Neural progenitor cell (in vitro differentiated cells): Measurements from ENCODE around the gene BICD2. TPM values are rescaled to one million over a fixed set of nuclear protein-coding genes. Genes with fewer than 3 reads are reported as not detected.

Experiments
- DNase-seq: peaks from one replicate; pipeline ENCODE4 v3.0.0-alpha.2; 2016; ENCODE audit warnings: low spot score
- H2AFZ ChIP-seq: fragments of 200-600 bp; sonication (generic); replicated peaks from 2 replicates; pipeline ENCODE4 v1.6.1; 2016; ENCODE audit warnings: antibody characterized with exemption
- H3F3A ChIP-seq: fragments of 200-600 bp; sonication (generic); 2 replicates; pipeline ENCODE4 v1.6.1; 2016; ENCODE audit warnings: antibody characterized with exemption, low read depth
- H3K27ac ChIP-seq: fragments of 200-600 bp; sonication (generic); 2 replicates; pipeline ENCODE4 v1.5.1; 2016; ENCODE audit warnings: mild to moderate bottlenecking
- H3K27me3 ChIP-seq: fragments of 200-600 bp; sonication (generic); 2 replicates; pipeline ENCODE4 v1.6.1; 2016; ENCODE audit warnings: mild to moderate bottlenecking, moderate library complexity
- H3K36me3 ChIP-seq: fragments of 200-600 bp; sonication (generic); 2 replicates; pipeline ENCODE4 v1.5.1; 2016
- H3K4me1 ChIP-seq: fragments of 200-600 bp; sonication (generic); 2 replicates; pipeline ENCODE4 v1.6.1; 2016; ENCODE audit warnings: mixed run types
- H3K4me2 ChIP-seq: fragments of 200-600 bp; sonication (generic); 2 replicates; pipeline ENCODE4 v1.6.1; 2016
- H3K4me3 ChIP-seq: fragments of 200-600 bp; sonication (generic); 2 replicates; pipeline ENCODE4 v1.5.1; 2016
- H3K79me2 ChIP-seq: fragments of 200-600 bp; sonication (generic); 2 replicates; pipeline ENCODE4 v1.6.1; 2016; ENCODE audit warnings: low read depth
- H3K9ac ChIP-seq: fragments of 200-600 bp; sonication (generic); 2 replicates; pipeline ENCODE4 v1.6.1; 2016
- H3K9me3 ChIP-seq: fragments of 200-600 bp; sonication (generic); 2 replicates; pipeline ENCODE4 v1.5.1; 2016; ENCODE audit warnings: low read depth
- H4K20me1 ChIP-seq: fragments of 200-600 bp; sonication (generic); 2 replicates; pipeline ENCODE4 v1.6.1; 2016; ENCODE audit warnings: low read depth
- H3K27ac Mint-ChIP-seq: 3 replicates; pipeline ENCODE4 v1.8.0; 2021; ENCODE audit warnings: mixed read lengths
- H3K27me3 Mint-ChIP-seq: 2 replicates; pipeline ENCODE4 v1.8.0; 2022; ENCODE audit warnings: low read depth, mild to moderate bottlenecking, inconsistent platforms, moderate library complexity, mixed read lengths; ENCODE audit not compliant: insufficient read depth
- H3K36me3 Mint-ChIP-seq: 3 replicates; pipeline ENCODE4 v1.8.0; 2021; ENCODE audit warnings: mixed read lengths
- H3K4me1 Mint-ChIP-seq: 3 replicates; pipeline ENCODE4 v1.8.0; 2021; ENCODE audit warnings: mixed read lengths
- H3K4me3 Mint-ChIP-seq: 3 replicates; pipeline ENCODE4 v1.8.0; 2021; ENCODE audit warnings: mild to moderate bottlenecking, moderate library complexity, mixed read lengths
- H3K9me3 Mint-ChIP-seq: 3 replicates; pipeline ENCODE4 v1.8.0; 2020; ENCODE audit warnings: mixed read lengths
- CTCF ChIP-seq: fragments of 200-600 bp; sonication (generic); IDR thresholded peaks from 2 replicates; pipeline ENCODE4 v1.5.1; 2017; ENCODE audit warnings: antibody characterized with exemption, mild to moderate bottlenecking
- EZH2 ChIP-seq: fragments of 200-600 bp; sonication (generic); IDR thresholded peaks from 2 replicates; pipeline ENCODE4 v1.6.1; 2017; ENCODE audit warnings: antibody characterized with exemption, mild to moderate bottlenecking, moderate library complexity
- EZH2phosphoT487 ChIP-seq: fragments of 200-600 bp; sonication (generic); IDR thresholded peaks from 2 replicates; pipeline ENCODE4 v1.6.1; 2017; ENCODE audit warnings: antibody characterized with exemption
- total RNA-seq: library from RNA; depleted of rRNA; stranded (reverse); fragments of >200 nt; gene quantifications from 2 replicates; pipeline ENCODE4 v1.2.3, GENCODE V29; 2015; ENCODE audit warnings: low replicate concordance

BICD2 gene
- total RNA-seq, 1 donor from 2014 or later = 15.1 TPM

DNA sequence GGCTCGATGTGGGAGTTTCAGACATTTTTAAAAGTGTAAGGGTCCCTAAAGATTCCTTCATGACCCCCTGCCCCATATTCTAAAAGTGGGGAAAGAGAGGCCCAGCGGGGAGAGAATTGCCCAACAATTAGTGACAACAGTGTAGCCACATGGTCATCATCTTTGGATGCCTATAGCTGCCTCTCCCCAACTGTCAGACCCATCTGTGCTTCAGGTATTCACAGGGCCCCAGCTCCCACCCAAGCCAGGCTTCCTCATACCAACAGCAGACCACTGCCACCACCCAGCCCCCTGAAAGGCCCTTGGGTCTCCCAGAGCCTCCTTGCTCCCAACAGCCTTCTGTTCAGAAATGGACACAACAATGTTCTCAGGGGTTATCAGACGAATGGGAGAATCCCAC is 4.1 kb downstream of the BICD2 start:
- Histone ChIP-seq H3K4me1 (peaks cover 18% of the 10 kb centered on the region), H4K20me1 (peaks cover 45% of the 10 kb centered on the region), H2AFZ (no peak overlapping the region), H3K36me3 (no peaks in the 10 kb centered on the region), H3K9me3 (no peaks in the 10 kb centered on the region), H3K4me2 (no peak overlapping the region), H3K27ac (no peak overlapping the region), H3K79me2 (peaks cover 90% of the 10 kb centered on the region), H3K9ac (no peak overlapping the region), H3K27me3 (no peaks in the 10 kb centered on the region), H3K4me3 (no peak overlapping the region), H3F3A (peaks cover 9% of the 10 kb centered on the region)
- peaks cover under 1% of the 10 kb centered on the region for H3K36me3 Mint-ChIP-seq
- no peak overlapping the region for H3K4me3 Mint-ChIP-seq
- H3K27ac Mint-ChIP-seq = peak overlapping the region; percentile 50
- no peak for TF ChIP-seq EZH2phosphoT487
- H3K27me3 Mint-ChIP-seq = no peaks in the 10 kb centered on the region
- peaks cover 25% of the 10 kb centered on the region for H3K4me1 Mint-ChIP-seq
- H3K9me3 Mint-ChIP-seq = peaks cover 1% of the 10 kb centered on the region
- DNase-seq = no peak

DNA sequence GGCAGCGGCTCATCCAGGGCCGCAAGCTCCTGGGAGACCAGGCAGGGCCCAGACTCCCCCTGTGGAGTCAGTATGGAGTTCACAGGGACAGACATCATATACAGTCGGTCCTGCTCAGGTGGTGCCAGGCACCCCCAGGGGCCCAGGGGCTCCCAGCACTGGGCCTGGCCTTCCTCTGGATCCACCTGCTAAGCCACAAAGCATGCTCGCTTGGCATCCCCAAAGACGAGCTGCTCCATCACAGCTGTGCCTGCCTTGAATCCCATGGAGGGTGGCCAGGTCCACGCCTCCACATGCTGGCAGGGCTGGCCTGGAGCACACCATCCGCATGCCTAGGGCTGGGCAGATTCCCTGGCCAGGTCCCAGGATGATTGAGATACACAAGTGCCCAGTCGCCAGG is 4.6 kb downstream of the BICD2 start:
- H3K36me3 ChIP-seq = no peaks in the 10 kb centered on the region
- peaks cover 3% of the 10 kb centered on the region for H3K9me3 Mint-ChIP-seq
- TF ChIP-seq CTCF (no peak), EZH2 (no peak), EZH2phosphoT487 (no peak)
- H3K27me3 ChIP-seq = no peaks in the 10 kb centered on the region
- peaks cover 4% of the 10 kb centered on the region for H3F3A ChIP-seq
- no peak overlapping the region for H3K9ac ChIP-seq
- peaks cover 93% of the 10 kb centered on the region for H3K79me2 ChIP-seq
- peaks cover 3% of the 10 kb centered on the region for H3K36me3 Mint-ChIP-seq
- DNase-seq = no peak
- no peaks in the 10 kb centered on the region for H3K9me3 ChIP-seq
- H3K27me3 Mint-ChIP-seq = no peaks in the 10 kb centered on the region
- H3K4me3 Mint-ChIP-seq = no peak overlapping the region
- no peak overlapping the region for H3K4me2 ChIP-seq
- peaks cover 25% of the 10 kb centered on the region for H3K4me1 Mint-ChIP-seq
- no peak overlapping the region for H2AFZ ChIP-seq
- H3K4me1 ChIP-seq = peaks cover 18% of the 10 kb centered on the region
- peaks cover 45% of the 10 kb centered on the region for H4K20me1 ChIP-seq
- H3K27ac ChIP-seq = no peak overlapping the region
- H3K27ac Mint-ChIP-seq = no peak overlapping the region
- H3K4me3 ChIP-seq = no peak overlapping the region

- H4K20me1 ChIP-seq = peaks cover 44% of the 10 kb centered on the region
- H3K27me3 ChIP-seq = no peaks in the 10 kb centered on the region
- no peak overlapping the region for H3K27ac ChIP-seq
- no peaks in the 10 kb centered on the region for H3K27me3 Mint-ChIP-seq
- peaks cover 18% of the 10 kb centered on the region for H3K4me1 ChIP-seq
- no peak for TF ChIP-seq EZH2
- H3K36me3 Mint-ChIP-seq = peaks cover 3% of the 10 kb centered on the region
- no peak overlapping the region for H3K9ac ChIP-seq
- peaks cover 3% of the 10 kb centered on the region for H3F3A ChIP-seq
- no peak overlapping the region for H3K4me3 Mint-ChIP-seq
- H3K36me3 ChIP-seq = no peaks in the 10 kb centered on the region
- no peak overlapping the region for H3K27ac Mint-ChIP-seq
- no peaks in the 10 kb centered on the region for H3K9me3 ChIP-seq
- no peak overlapping the region for H3K4me3 ChIP-seq
- H3K9me3 Mint-ChIP-seq = peaks cover 3% of the 10 kb centered on the region
- peaks cover 99% of the 10 kb centered on the region for H3K79me2 ChIP-seq
- no peak for DNase-seq
- no peak overlapping the region for H3K4me2 ChIP-seq
- peaks cover 25% of the 10 kb centered on the region for H3K4me1 Mint-ChIP-seq
- no peak overlapping the region for H2AFZ ChIP-seq
Observed at GRCh38 chr9:92759446-92759845, 5.2 kb downstream of the BICD2 start.

DNA sequence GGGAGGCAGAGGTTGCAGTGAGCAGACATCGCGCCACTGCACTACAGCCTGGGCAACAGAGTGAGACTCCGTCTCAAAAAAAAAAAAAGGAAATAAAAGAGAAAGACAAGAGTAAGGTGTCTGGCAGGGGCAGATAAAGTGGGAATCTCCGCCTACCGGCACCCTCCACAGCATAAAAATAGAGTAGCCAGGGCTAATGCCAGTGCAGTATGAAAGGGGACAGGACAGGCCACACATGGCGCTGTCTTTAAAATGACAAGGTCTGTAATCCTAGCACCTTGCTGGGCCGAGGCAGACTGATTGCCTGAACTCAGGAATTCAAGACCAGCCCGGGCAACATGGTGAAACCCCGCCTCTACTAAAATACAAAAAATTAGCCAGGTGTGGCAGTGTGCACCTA is 7.8 kb downstream of the BICD2 start:
- H3K36me3 Mint-ChIP-seq = peaks cover 13% of the 10 kb centered on the region
- H3K9me3 ChIP-seq = no peaks in the 10 kb centered on the region
- H3K36me3 ChIP-seq = no peaks in the 10 kb centered on the region
- H3K9ac ChIP-seq = no peak overlapping the region
- H3K4me1 Mint-ChIP-seq = peaks cover 6% of the 10 kb centered on the region
- DNase-seq = no peak
- H3K27me3 ChIP-seq = no peaks in the 10 kb centered on the region
- peak overlapping the region; percentile 63 for H3K4me2 ChIP-seq
- H3K27ac Mint-ChIP-seq = no peak overlapping the region
- H3K4me3 ChIP-seq = no peak overlapping the region
- H3K79me2 ChIP-seq = peaks cover 97% of the 10 kb centered on the region
- peaks cover 10% of the 10 kb centered on the region for H3K9me3 Mint-ChIP-seq
- peaks cover 10% of the 10 kb centered on the region for H3K4me1 ChIP-seq
- H4K20me1 ChIP-seq = peaks cover 19% of the 10 kb centered on the region
- H3F3A ChIP-seq = peaks cover 3% of the 10 kb centered on the region
- no peaks in the 10 kb centered on the region for H3K27me3 Mint-ChIP-seq
- H3K4me3 Mint-ChIP-seq = no peak overlapping the region
- TF ChIP-seq CTCF (no peak), EZH2 (no peak), EZH2phosphoT487 (no peak)
- H3K27ac ChIP-seq = no peak overlapping the region
- no peak overlapping the region for H2AFZ ChIP-seq
